DMS 273 (cell line): Measurements from ENCODE around the gene SRP9.
"Not testable (repeated sequence)": the region's sequence is repeated elsewhere in the genome, so short reads cannot be mapped to it uniquely, and the experiment has no call there.

Source experiments
- DNase-seq: peaks from one replicate; lab custom pipeline; 2025; ENCODE audit not compliant: unreplicated experiment; lab: John Stamatoyannopoulos, UW

The SRP9 gene

GRCh38 chr1:225813214-225813964 lies 35.8 kb downstream of the SRP9 start:
- DNase-seq, result peak; percentile 42

DNA sequence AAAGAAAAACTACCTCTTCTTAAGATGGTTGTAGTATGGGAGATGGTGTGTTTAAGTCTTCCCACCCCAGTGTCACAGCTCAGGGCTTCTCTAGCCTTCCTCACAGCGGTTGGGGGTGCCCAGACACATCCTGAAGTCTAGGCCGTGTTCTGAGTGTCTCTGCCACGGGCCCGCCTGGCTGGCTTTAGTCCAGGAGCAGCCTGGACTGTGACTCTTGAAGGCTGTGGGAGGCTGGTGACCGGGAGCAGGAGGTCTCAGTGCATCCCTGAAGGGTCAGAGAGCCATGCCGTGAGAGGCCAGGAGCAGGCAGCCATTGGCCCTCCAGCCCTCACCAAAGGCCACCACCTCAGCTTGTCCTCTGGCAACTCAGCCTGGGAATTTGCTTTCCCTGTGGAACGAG lies 36.8 kb downstream of the SRP9 start:
- DNase-seq, result no peak

DNA sequence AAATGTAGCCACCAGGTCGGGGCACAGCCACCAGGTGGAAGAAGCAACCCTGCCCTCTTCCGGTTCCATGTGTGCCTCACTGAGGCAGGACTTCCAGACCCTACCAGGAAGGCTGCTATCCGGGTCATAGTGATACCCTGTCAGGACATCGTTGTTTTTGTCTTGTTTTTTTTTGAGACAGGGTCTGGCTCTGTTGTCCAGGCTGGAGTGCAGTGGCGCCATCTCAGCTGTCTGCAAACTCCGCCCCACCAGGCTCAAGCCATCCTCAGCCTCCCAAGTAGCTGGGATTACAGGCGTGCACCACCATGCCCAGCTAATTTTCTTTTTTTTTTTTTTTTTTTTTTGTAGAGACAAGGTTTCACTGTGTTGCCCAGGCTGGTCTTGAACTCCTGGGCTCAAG lies 37.5 kb downstream of the SRP9 start:
- DNase-seq, result not testable (repeated sequence)

- DNase-seq, result no peak
These were observed 38.0 kb downstream of the SRP9 start for GRCh38 chr1:225815526-225816178.

GRCh38 chr1:225816643-225817538 lies 39.3 kb downstream of the SRP9 start:
- peak; percentile 55 for DNase-seq

GRCh38 chr1:225817611-225818061 lies 40.0 kb downstream of the SRP9 start:
- DNase-seq, result peak; percentile 80

- DNase-seq, result no peak
These were observed 40.6 kb downstream of the SRP9 start for GRCh38 chr1:225818229-225818628.

DNA sequence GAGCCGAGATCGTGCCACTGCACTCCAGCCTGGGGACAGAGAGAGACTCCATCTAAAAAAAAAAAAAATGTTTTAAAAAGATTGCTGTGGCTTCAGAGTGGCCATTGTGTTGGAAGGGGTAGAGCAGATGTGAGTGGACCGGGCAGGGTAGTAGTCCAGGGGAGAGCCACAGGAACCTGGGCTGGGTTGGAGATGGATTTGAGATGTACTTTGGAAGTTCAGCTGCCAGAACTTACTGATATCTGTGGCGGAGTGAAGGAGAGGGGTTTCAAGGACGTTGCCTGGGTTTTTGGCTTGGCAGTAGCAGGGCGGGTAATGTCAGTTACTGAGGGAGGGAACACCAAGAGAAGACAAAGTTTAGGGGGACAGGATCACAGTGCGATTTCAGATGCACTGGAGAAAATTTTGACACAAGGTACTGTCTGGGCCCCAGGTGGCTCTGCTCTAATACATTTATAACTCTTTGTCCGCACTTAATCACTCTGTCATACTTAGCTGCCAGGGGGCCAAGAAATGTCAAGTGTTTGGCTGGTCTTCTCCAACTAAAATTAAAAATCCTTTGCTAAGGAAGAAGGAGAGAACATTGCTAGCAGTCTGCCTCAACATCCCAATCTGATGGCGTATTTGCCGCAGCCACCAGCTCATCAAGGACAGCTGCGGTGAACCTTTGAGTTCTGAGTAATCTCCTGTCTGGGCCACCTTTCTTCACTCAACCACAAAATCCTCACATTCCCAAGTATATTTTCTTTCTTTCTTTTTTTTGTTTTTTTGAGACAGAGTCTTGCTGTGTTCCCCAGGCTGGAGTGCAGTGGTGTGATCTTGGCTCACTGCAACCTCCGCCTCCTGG lies 41.9 kb downstream of the SRP9 start:
- DNase-seq, result no peak

GRCh38 chr1:225820522-225821120 lies 43.0 kb downstream of the SRP9 start:
- no peak for DNase-seq

- DNase-seq, result no peak
These were observed 45.2 kb downstream of the SRP9 start for GRCh38 chr1:225822655-225823403.

- DNase-seq, result no peak
These were observed 46.2 kb downstream of the SRP9 start for GRCh38 chr1:225823811-225824261.

- DNase-seq, result peak; percentile 33
These were observed 46.9 kb downstream of the SRP9 start for GRCh38 chr1:225824533-225824941.

DNA sequence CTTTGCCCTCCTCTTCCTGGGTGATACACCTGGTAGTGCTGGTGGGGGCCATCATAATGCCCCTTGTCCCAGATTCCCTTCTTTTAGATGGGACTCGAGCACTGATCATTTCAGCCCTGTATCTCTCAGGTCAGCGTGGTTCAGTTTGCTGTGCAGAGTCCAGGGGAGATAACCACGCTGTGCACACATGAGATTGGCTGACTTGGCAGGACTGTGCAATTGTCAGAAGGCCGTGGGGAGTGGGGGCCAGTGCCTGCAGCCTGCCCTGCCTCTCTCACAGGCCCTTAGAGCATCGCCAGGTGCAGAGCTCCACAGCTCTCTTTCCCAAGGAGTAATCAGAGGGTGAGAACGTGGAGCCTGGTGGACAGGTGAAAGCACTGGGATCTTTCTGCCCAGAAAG lies 47.5 kb downstream of the SRP9 start:
- no peak for DNase-seq

- DNase-seq, result peak; percentile 31
These were observed 48.0 kb downstream of the SRP9 start for GRCh38 chr1:225825607-225826007.

GRCh38 chr1:225827076-225827475 lies 49.5 kb downstream of the SRP9 start:
- DNase-seq, result no peak

- DNase-seq, result no peak
These were observed 51.2 kb downstream of the SRP9 start for GRCh38 chr1:225828706-225829345.

DNA sequence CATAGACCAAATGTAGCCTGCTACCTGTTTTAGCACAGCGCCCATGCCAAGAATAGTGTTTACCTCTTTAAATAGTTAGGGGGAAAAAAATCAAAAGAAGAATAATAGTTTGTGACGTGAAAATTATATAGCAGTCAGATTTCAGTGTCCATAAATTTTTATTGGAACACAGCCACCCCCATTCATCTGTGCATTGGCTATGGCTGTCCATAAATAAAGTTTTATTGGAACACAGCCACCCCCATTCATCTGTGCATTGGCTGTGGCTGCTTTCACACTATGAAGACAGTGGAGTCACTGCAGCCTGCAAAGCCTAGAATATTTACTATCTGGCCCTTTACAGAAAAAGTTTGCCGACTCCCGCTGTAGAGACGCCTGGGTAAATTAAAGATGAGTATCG lies 53.2 kb downstream of the SRP9 start:
- no peak for DNase-seq

DNA sequence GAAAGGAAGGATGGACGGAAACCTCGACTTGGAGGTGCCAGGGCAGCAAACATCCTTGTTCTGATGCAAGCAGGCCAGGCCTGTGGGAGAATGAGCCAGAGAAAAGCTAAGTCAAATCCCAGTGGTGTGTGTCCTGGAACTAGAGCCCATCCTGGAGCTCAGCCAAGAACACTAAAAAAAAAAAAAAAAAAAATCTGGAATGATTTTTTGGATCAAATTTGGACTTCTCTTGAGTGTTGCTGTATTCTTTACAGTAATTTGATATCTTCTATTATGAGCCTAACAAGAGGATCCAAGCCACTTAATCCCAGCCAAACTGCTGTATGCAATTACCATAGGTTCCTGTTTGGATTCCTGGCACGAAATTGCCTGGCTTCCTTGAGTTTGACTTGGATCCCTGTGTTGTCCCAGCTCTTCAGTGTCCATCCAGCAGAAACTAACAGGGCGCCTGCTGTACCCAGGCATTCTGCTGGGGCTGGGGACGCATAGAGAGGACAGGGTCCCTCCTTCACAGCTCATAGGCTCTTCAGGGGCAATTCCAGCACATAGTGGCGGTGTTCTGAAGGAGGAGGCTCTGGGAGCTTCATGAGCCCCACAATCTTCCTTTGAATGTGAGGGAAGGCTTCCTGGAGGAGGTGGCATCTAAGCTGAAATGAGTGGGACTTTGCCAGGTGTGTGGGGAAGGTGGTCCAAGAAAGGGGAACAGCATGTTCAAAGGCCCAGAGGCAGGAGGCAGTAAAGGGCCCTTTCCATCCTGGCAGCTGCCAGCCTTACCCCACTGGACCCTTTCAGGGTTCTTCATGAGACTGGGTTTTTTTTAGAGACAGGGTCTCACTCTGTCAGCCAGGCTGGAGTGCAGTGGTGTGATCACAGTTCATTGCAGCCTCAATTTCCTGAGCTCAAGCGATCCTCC lies 57.0 kb downstream of the SRP9 start:
- DNase-seq, result peak; percentile 51
